Measurements from ENCODE around the gene SCO1. TPM values are rescaled to one million over a fixed set of nuclear protein-coding genes. Genes with fewer than 3 reads are reported as not detected.
A peak's percentile ranks its signal among the peaks of the same experiment; 100 is the strongest.

The SCO1 gene
- total RNA-seq, 1 donor from 2014 or later = 36.0 TPM

GRCh38 chr17:10673312-10673711, 24.0 kb downstream of the SCO1 start:
- H4K20me1 ChIP-seq (ENCODE audit: insufficient read depth, low read length) = no peaks in the 10 kb centered on the region
- H3K9ac ChIP-seq (ENCODE audit: low read length) = no peak overlapping the region
- no peak for DNase-seq (ENCODE audit: low read depth)
- TF ChIP-seq EZH2 (IDR thresholded peaks at IDR 0.05; ENCODE audit: insufficient read depth, low read length) = no peak
- no peak for TF ChIP-seq CTCF (IDR thresholded peaks at IDR 0.05; ENCODE audit: insufficient read depth, low read depth, low read length)
- H3K4me1 ChIP-seq (ENCODE audit: insufficient read depth, low read length) = peaks cover 4% of the 10 kb centered on the region
- H3K27me3 ChIP-seq (ENCODE audit: insufficient read depth, low read length) = no peaks in the 10 kb centered on the region
- Mint-ChIP-seq H3K36me3 (ENCODE audit: low read depth, unreplicated experiment) (peaks cover 2% of the 10 kb centered on the region), H3K27ac (ENCODE audit: unreplicated experiment) (peak overlapping the region; percentile 62), H3K4me3 (ENCODE audit: unreplicated experiment) (no peak overlapping the region), H3K4me1 (ENCODE audit: low read depth, unreplicated experiment) (no peaks in the 10 kb centered on the region), H3K27me3 (ENCODE audit: low read depth, unreplicated experiment) (no peaks in the 10 kb centered on the region), H3K9me3 (ENCODE audit: unreplicated experiment) (no peaks in the 10 kb centered on the region)
- no peak overlapping the region for H3K27ac ChIP-seq (ENCODE audit: low read depth, low read length)
- H3K36me3 ChIP-seq (ENCODE audit: insufficient read depth, low read length) = peaks cover 9% of the 10 kb centered on the region
- H3K4me3 ChIP-seq (ENCODE audit: insufficient read depth, low read depth, low read length) = no peak overlapping the region
- no peak overlapping the region for H3K4me2 ChIP-seq (ENCODE audit: low read length)
- H2AFZ ChIP-seq (ENCODE audit: low read depth, low read length) = no peak overlapping the region
- H3K79me2 ChIP-seq (ENCODE audit: insufficient read depth, low read length) = no peaks in the 10 kb centered on the region
- no peaks in the 10 kb centered on the region for H3K9me3 ChIP-seq (ENCODE audit: insufficient read depth, low read depth, low read length)
- no peak for FAIRE-seq

DNA sequence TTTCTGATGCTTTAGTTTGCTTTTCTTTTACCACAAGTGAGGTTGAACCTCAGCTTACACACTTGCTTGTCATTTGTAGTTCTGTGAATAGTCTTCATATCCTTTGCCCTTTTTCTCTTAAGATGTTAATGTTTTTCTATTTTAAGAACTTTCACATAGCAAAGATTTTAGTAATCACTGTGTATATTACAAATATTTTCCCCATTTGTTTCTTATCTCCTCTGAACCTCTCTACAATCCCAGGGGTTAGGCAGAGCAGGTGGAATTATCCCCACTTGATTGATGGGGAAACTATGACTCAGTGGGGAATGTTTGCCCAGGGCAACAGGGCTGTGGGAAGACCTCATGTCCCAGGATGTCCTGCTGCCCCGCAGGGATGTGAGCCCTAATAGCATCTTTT, 28.6 kb downstream of the SCO1 start:
- H2AFZ ChIP-seq (ENCODE audit: low read depth, low read length) = no peak overlapping the region
- H3K27me3 ChIP-seq (ENCODE audit: insufficient read depth, low read length) = no peaks in the 10 kb centered on the region
- no peak overlapping the region for H3K4me3 Mint-ChIP-seq (ENCODE audit: unreplicated experiment)
- no peaks in the 10 kb centered on the region for H3K9me3 ChIP-seq (ENCODE audit: insufficient read depth, low read depth, low read length)
- H3K4me2 ChIP-seq (ENCODE audit: low read length) = peak overlapping the region; percentile 23
- no peaks in the 10 kb centered on the region for H4K20me1 ChIP-seq (ENCODE audit: insufficient read depth, low read length)
- H3K36me3 Mint-ChIP-seq (ENCODE audit: low read depth, unreplicated experiment) = no peaks in the 10 kb centered on the region
- no peak overlapping the region for H3K27ac ChIP-seq (ENCODE audit: low read depth, low read length)
- no peaks in the 10 kb centered on the region for H3K4me1 Mint-ChIP-seq (ENCODE audit: low read depth, unreplicated experiment)
- peak; percentile 66 for FAIRE-seq
- DNase-seq (ENCODE audit: low read depth) = peak; percentile 76
- H3K27ac Mint-ChIP-seq (ENCODE audit: unreplicated experiment) = no peak overlapping the region
- H3K9ac ChIP-seq (ENCODE audit: low read length) = no peak overlapping the region
- no peaks in the 10 kb centered on the region for H3K27me3 Mint-ChIP-seq (ENCODE audit: low read depth, unreplicated experiment)
- peaks cover 4% of the 10 kb centered on the region for H3K4me1 ChIP-seq (ENCODE audit: insufficient read depth, low read length)
- H3K4me3 ChIP-seq (ENCODE audit: insufficient read depth, low read depth, low read length) = no peak overlapping the region
- H3K36me3 ChIP-seq (ENCODE audit: insufficient read depth, low read length) = no peaks in the 10 kb centered on the region
- no peaks in the 10 kb centered on the region for H3K9me3 Mint-ChIP-seq (ENCODE audit: unreplicated experiment)
- TF ChIP-seq EZH2 (IDR thresholded peaks at IDR 0.05; ENCODE audit: insufficient read depth, low read length) (no peak), CTCF (IDR thresholded peaks at IDR 0.05; ENCODE audit: insufficient read depth, low read depth, low read length) (no peak)
- H3K79me2 ChIP-seq (ENCODE audit: insufficient read depth, low read length) = no peaks in the 10 kb centered on the region

DNA sequence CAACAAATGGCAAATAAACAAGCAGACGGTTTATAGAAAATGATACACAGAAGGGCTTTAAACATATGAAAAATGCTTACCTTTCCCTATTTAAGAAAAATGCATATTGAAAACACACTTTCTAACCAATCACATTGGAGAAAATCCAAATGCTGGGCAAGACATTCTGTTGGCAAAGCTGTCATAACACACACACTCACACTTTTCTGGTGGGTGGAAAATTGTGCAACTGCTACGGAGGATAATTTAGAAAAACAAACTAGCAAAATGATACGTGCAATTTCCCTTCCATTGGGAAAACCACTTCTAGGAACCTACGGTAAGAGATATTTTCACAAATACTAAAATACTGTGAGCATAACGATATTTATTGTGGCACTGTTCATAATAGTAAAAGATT, 30.4 kb downstream of the SCO1 start:
- H3K27me3 ChIP-seq (ENCODE audit: insufficient read depth, low read length) = no peaks in the 10 kb centered on the region
- FAIRE-seq = no peak
- Mint-ChIP-seq H3K27me3 (ENCODE audit: low read depth, unreplicated experiment) (no peaks in the 10 kb centered on the region), H3K4me1 (ENCODE audit: low read depth, unreplicated experiment) (no peaks in the 10 kb centered on the region), H3K4me3 (ENCODE audit: unreplicated experiment) (no peak overlapping the region), H3K9me3 (ENCODE audit: unreplicated experiment) (no peaks in the 10 kb centered on the region), H3K36me3 (ENCODE audit: low read depth, unreplicated experiment) (no peaks in the 10 kb centered on the region), H3K27ac (ENCODE audit: unreplicated experiment) (no peak overlapping the region)
- DNase-seq (ENCODE audit: low read depth) = no peak
- H3K36me3 ChIP-seq (ENCODE audit: insufficient read depth, low read length) = no peaks in the 10 kb centered on the region
- peaks cover 4% of the 10 kb centered on the region for H3K4me1 ChIP-seq (ENCODE audit: insufficient read depth, low read length)
- H2AFZ ChIP-seq (ENCODE audit: low read depth, low read length) = no peak overlapping the region
- no peaks in the 10 kb centered on the region for H3K9me3 ChIP-seq (ENCODE audit: insufficient read depth, low read depth, low read length)
- TF ChIP-seq EZH2 (IDR thresholded peaks at IDR 0.05; ENCODE audit: insufficient read depth, low read length) (no peak), CTCF (IDR thresholded peaks at IDR 0.05; ENCODE audit: insufficient read depth, low read depth, low read length) (no peak)
- H3K79me2 ChIP-seq (ENCODE audit: insufficient read depth, low read length) = no peaks in the 10 kb centered on the region
- H3K9ac ChIP-seq (ENCODE audit: low read length) = no peak overlapping the region
- no peaks in the 10 kb centered on the region for H4K20me1 ChIP-seq (ENCODE audit: insufficient read depth, low read length)
- H3K27ac ChIP-seq (ENCODE audit: low read depth, low read length) = no peak overlapping the region
- no peak overlapping the region for H3K4me3 ChIP-seq (ENCODE audit: insufficient read depth, low read depth, low read length)
- H3K4me2 ChIP-seq (ENCODE audit: low read length) = no peak overlapping the region

Measured in astrocyte (in vitro differentiated cells and primary cell).